Activated CD8-positive, alpha-beta memory T cell treated with anti-CD3 and anti-CD28 coated beads for 36 hours (primary cell): ENCODE results near the gene ANXA1. TPM values are rescaled to one million over a fixed set of nuclear protein-coding genes. Genes with fewer than 3 reads are reported as not detected.

ENCODE experiments used
- CTCF ChIA-PET: fragments of 350-600 bp; sonication (Branson Sonifier 250); formaldehyde crosslinking; loops from one replicate; lab custom pipeline; 2021; ENCODE audit warnings: antibody characterized with exemption; lab: Charles Lee
- POLR2A ChIA-PET: fragments of 350-600 bp; sonication (Branson Sonifier 250); formaldehyde crosslinking; loops from one replicate; lab custom pipeline; 2021; ENCODE audit warnings: antibody characterized with exemption; lab: Charles Lee
- total RNA-seq, 2 experiments: library from RNA; stranded (reverse); gene quantifications; one replicate each; pipeline ENCODE4 v1.2.3, GENCODE V29; 2021

ANXA1 gene
- total RNA-seq, 2 experiments from 2014 or later, result 79.6 to 80.8 TPM

- ChIA-PET CTCF (interaction anchor here (1.0 to 1.4 kb wide), 2 partner anchors 14 to 26 kb away, joined by 4 read pairs; no protein-coding TSS in a partner anchor), POLR2A (no interaction called here)
Observed at GRCh38 chr9:73133921-73134407, 17.7 kb upstream of the ANXA1 start.

- ChIA-PET CTCF (interaction anchor here (0.9 kb wide), 1 partner anchor 17 kb away, joined by 4 read pairs; the partner anchor contains the start of gene ANXA1), POLR2A (no interaction called here)
Observed at GRCh38 chr9:73135394-73135793, 16.3 kb upstream of the ANXA1 start.

- ChIA-PET POLR2A (no interaction called here), CTCF (interaction anchor here (1.2 kb wide), 1 partner anchor 30 kb away, joined by 4 read pairs; no protein-coding TSS in a partner anchor)
Observed at GRCh38 chr9:73137286-73137899, 14.3 kb upstream of the ANXA1 start.

GRCh38 chr9:73137914-73138313, 13.8 kb upstream of the ANXA1 start:
- ChIA-PET CTCF (interaction anchor here (1.2 kb wide), 1 partner anchor 30 kb away, joined by 4 read pairs; no protein-coding TSS in a partner anchor), POLR2A (no interaction called here)

GRCh38 chr9:73138516-73138915, 13.1 kb upstream of the ANXA1 start:
- CTCF ChIA-PET, result no interaction called here

GRCh38 chr9:73141282-73141681, 10.4 kb upstream of the ANXA1 start:
- CTCF ChIA-PET, result no interaction called here
- POLR2A ChIA-PET, result no interaction called here

More at GRCh38 chr9:73138516-73138915, 13.1 kb upstream of the ANXA1 start:
- POLR2A ChIA-PET, result no interaction called here

- ChIA-PET CTCF (no interaction called here), POLR2A (no interaction called here)
Observed at GRCh38 chr9:73143711-73144328, 7.8 kb upstream of the ANXA1 start.

GRCh38 chr9:73146111-73146815, 5.4 kb upstream of the ANXA1 start:
- CTCF ChIA-PET, result interaction anchor here (0.5 to 1.4 kb wide), 3 partner anchors 12 to 1894 kb away, joined by 3 read pairs; no protein-coding TSS in a partner anchor
- POLR2A ChIA-PET, result no interaction called here

- ChIA-PET POLR2A (no interaction called here), CTCF (interaction anchor here (1.5 kb wide), 1 partner anchor 15 kb away, joined by 4 read pairs; no protein-coding TSS in a partner anchor)
Observed at GRCh38 chr9:73148447-73148937, 3.2 kb upstream of the ANXA1 start.

- CTCF ChIA-PET, result interaction anchor here (0.5 kb wide), 1 partner anchor 8 kb away, joined by 3 read pairs; no protein-coding TSS in a partner anchor
Observed at GRCh38 chr9:73149371-73150067, 2.1 kb upstream of the ANXA1 start.

GRCh38 chr9:73152543-73152844, 829 bp downstream of the ANXA1 start:
- ChIA-PET CTCF (interaction anchor here (1.6 kb wide), 1 partner anchor 17 kb away, joined by 4 read pairs; no protein-coding TSS in a partner anchor), POLR2A (interaction anchor here (1.1 kb wide), 1 partner anchor 20 kb away, joined by 3 read pairs; no protein-coding TSS in a partner anchor)

More at GRCh38 chr9:73149371-73150067, 2.1 kb upstream of the ANXA1 start:
- POLR2A ChIA-PET, result no interaction called here

- CTCF ChIA-PET, result interaction anchor here (1.6 kb wide), 1 partner anchor 18 kb away, joined by 4 read pairs; no protein-coding TSS in a partner anchor
- POLR2A ChIA-PET, result interaction anchor here (0.6 to 1.1 kb wide), 2 partner anchors 20 to 1383 kb away, joined by 3 read pairs; no protein-coding TSS in a partner anchor
Observed at GRCh38 chr9:73152953-73153352, 1.3 kb downstream of the ANXA1 start.

GRCh38 chr9:73153793-73154227, 2.1 kb downstream of the ANXA1 start:
- ChIA-PET POLR2A (no interaction called here), CTCF (no interaction called here)

GRCh38 chr9:73154271-73154670, 2.6 kb downstream of the ANXA1 start:
- CTCF ChIA-PET, result interaction anchor here (0.6 kb wide), 1 partner anchor 1375 kb away, joined by 5 read pairs; no protein-coding TSS in a partner anchor
- POLR2A ChIA-PET, result no interaction called here

- ChIA-PET CTCF (interaction anchor here (0.6 kb wide), 1 partner anchor 1376 kb away, joined by 5 read pairs; no protein-coding TSS in a partner anchor), POLR2A (no interaction called here)
Observed at GRCh38 chr9:73154722-73155121, 3.1 kb downstream of the ANXA1 start.

GRCh38 chr9:73155377-73155776, 3.7 kb downstream of the ANXA1 start:
- CTCF ChIA-PET, result no interaction called here
- POLR2A ChIA-PET, result no interaction called here

- ChIA-PET POLR2A (no interaction called here), CTCF (no interaction called here)
Observed at GRCh38 chr9:73155968-73156864, 4.6 kb downstream of the ANXA1 start.

- ChIA-PET POLR2A (no interaction called here), CTCF (no interaction called here)
Observed at GRCh38 chr9:73156865-73157187, 5.2 kb downstream of the ANXA1 start.
